GM21528 (cell line): ENCODE data around the gene DCST1.

ENCODE experiments used
- ATAC-seq: cut with Tn5 transposase; IDR thresholded peaks from one replicate; pipeline ENCODE4 v1.9.1; 2021; ENCODE audit warnings: mild to moderate bottlenecking, moderate library complexity; ENCODE audit not compliant: unreplicated experiment, low FRiP score

DCST1 gene

GRCh38 chr1:155070158-155070621 is 36.6 kb downstream of the DCST1 start:
- no peak for ATAC-seq

GRCh38 chr1:155070721-155071569 is 37.3 kb downstream of the DCST1 start:
- no peak for ATAC-seq

DNA sequence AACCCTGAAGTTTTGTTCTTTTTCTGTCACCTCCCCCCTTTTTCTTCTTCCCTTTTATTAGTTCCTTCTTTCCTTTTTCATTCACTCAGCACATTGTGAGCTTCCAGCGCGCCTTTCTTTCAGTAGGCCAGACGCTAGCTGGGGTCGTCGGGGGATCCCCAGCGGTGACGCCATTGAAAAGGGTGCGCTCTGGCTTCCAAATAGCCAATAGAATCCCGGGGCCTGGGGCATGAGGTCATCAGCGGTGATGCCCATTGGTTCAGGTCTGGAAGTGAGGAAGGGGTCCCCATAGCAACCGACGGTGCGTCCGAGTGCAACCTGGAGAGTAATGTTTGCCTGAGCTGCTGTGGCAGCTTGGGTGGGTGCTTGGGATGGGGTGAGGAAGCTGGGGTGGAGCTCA is 38.1 kb downstream of the DCST1 start:
- ATAC-seq = no peak

DNA sequence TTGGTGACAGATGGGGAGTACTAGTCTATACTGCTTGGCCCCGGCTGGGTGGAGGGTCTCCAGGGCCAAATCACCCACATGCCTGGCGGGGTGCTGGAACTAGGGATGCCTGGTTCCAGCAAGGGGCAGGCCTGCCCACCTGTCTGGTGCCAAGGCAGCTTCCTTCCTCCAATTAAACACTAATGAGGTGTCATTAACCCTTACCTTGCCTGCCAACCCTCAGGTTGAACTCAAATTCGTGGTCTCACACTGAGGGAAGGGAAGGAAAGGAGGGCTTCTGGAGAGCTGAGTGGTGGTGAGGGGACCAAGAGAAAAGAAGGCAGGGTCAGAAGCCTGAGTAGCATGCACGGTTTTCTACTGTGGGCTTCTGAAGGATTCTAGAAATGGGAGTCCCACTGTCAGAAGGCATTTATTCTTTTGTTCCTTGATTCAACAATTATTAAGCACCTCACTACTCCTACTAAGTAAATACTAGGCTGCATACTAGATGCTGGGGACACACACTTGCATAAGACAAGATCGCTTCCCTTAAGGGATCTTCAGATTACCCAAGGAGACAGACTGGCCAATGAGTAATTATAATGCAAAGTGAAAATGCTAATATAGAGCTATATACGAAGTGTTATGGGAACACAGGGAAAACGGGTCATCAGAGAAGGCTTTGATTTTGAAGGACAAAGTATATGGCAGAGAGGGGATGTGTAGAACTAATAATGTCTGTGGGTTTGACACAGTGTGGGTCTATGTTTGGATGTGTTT is 39.1 kb downstream of the DCST1 start:
- ATAC-seq = no peak

GRCh38 chr1:155073377-155074242 is 40.0 kb downstream of the DCST1 start:
- no peak for ATAC-seq

- ATAC-seq = no peak
Measured at GRCh38 chr1:155075535-155075934, 41.9 kb downstream of the DCST1 start.

DNA sequence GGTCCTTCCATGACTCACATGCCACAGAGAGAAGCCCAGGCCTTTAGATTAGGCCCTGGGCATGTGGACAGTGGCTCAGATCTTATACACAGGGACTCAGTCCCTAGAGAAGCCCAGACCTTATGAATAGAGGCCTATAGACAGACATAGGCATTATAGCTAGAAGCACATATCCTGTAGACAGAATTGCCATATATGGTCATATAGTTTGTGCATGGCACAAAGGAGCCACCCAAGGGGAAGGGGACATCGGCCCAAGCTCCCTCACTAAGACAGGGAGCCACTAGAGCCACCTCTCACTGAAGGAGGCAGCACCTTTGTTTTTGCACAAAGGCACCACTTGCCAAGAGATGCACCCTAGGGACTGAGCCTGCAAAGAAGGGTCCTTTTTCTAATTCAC is 42.7 kb downstream of the DCST1 start:
- no peak for ATAC-seq

GRCh38 chr1:155077346-155077745 is 43.7 kb downstream of the DCST1 start:
- ATAC-seq = no peak

DNA sequence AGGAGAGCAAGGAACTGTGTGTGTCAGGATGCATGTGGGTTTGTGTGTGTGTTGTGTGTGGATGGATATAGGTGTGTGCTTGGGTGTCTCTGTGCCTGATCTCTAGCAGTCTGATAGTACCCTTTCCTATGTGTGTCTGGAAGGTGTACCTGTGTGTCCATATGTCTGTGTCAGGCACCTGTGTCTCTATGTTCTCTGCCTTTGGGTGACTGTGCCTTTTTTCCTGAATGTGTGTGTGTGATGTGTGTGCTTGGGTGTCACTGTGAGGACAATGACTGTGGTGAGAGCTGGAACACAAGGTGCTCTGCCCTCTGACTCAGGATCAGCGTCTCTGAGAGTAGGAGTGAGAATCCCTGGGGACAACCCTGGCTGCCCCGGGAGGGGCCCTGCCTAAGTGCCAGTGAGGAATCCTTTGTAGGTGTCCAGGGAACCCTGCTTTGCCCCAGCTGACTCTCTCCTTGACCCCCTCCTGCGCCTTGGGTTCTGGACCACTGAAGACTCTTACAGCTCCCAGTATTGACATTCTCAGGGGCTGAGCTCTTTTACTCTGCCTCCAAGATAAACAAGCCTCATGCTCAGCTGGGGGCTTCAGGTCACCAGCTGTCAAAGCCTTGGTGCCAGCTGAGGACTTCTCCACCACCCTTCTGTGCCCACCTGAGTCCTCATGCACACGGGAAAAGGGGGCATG is 44.3 kb downstream of the DCST1 start:
- no peak for ATAC-seq

DNA sequence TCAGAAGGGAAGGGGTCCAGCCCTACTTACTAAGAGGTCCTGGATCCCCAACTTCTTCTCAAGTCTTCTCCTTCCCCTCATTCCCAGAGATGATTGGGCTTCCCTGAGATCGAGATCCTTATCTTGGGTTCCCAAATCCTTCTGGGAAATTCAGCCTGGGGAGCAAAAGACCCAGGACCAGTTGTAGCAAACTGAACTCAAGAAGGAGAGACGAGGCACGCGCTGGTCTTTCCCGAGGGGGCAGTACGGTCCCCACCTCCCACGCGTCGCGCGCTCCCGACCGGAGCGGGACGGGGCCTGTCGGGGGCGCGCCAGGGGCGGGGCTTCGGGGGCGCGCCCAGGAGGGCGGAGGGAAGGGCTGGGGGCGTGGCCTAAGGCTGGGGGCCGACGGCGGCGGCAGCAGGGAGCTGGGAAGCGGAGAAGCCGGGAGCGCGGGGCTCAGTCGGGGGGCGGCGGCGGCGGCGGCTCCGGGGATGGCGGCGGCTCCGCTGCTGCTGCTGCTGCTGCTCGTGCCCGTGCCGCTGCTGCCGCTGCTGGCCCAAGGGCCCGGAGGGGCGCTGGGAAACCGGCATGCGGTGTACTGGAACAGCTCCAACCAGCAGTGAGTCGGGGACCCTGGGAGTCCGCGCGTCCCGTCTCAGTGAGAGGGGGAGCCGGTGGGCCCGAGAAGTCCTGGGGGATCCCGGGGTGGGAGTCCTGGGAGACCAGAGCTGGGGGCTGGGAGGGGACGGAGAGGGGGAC is 45.0 kb downstream of the DCST1 start, which contains the start of gene EFNA3:
Gene EFNA3 (plus strand): TSS at position 369 of the 741 bp plus-strand sequence. CDS start 105 bp downstream, at position 474.
- no peak for ATAC-seq

DNA sequence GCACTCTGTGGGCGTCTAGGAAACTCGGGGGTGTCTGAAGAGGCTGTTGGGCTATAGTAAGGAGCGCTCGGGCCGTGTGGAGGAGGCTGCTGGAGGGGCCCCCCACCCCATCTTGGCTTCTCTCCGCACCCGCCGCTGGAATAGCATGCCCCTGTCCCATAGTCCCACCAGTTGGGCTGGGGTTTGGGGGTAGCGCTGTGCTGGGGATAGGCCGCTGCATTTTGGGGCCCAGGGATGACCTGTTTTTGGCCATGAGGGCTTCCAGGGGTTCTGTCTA is 45.5 kb downstream of the DCST1 start:
- ATAC-seq = no peak

- ATAC-seq = no peak
Measured at GRCh38 chr1:155079487-155080311, 46.1 kb downstream of the DCST1 start.

DNA sequence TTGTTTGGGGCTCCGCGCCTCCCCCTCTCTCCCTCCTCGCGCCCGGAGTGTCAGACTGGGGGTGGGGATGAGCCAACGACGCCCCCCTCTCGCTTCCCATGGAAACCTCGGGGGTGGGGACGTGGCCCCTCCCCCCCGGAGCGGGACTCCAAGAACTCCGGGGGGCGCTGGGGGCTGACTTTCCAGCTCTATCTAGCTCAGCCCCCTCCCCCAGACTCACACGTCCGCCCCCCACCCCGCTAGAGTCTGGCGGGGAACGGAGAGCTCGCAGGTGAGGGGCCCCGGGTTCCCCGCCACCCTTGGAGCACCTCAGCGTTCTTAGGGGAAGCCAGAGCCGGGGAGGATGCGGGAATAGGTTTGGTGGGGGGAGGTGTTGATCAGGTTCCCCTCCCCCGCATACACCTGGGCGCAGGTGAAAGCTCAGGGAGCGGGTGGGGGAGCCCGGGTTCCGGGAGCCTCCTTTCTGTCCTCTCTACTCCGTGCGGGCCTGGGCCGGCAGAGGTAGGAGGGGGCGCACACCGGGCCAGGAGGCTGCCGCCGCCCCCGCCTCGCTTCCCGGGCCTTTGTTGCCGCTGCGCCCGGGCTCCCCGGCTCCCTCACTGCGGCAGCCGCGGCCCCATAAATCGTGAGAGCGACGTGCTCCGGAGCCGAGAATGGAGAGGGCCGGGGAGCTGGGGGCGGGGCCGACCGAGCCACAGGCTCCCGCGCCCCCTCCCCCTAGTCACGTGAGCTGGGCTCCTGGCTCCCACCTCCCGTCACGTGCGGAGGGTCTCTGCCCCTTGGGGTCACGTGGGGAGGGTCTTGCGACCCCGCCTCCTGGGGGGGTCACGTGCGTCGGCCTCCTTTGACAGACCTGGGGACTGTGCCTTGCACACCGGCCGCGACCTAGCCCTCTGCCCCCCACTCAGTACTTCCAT is 46.9 kb downstream of the DCST1 start:
- ATAC-seq = no peak

DNA sequence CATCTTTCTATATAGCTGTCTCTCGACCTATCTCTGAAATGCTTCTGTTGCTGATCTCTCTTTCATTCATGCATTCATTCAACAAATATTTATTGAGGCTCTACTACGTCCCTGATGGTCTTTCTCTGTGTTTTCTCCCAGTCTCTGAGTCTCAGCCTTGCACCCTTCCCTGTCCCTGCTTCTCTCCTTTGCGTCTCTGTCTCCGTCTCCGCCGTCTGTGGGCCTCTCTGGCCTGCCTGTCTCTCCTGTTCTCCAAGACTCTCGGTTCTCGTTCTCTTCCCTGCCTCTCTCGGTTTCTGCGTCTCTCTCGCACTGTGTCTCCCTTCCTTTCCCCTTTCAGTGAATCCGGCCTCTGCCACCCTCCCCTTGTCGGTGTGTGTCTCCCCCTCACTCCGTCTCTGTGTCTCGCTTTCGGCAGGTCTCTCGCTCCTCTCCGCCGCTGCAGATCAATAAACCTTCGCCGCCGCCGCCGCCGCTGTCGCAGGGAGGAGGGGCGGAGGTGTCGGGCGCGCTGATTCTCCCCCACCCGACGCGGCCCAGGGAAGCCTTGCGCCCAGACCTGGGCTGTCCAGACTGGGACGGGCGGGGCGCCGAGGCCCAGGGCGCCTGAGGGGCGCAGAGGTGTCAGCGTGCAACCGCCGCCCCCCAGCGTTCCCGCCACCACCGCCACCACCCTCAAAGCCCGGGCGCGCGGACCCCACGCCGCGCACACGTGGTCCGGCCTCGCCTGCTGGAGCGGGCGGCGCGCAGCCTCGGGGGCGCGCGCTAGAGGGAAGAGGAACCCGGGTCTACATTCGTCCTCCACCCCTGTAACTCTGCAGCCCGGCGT is 48.1 kb downstream of the DCST1 start:
- no peak for ATAC-seq

DNA sequence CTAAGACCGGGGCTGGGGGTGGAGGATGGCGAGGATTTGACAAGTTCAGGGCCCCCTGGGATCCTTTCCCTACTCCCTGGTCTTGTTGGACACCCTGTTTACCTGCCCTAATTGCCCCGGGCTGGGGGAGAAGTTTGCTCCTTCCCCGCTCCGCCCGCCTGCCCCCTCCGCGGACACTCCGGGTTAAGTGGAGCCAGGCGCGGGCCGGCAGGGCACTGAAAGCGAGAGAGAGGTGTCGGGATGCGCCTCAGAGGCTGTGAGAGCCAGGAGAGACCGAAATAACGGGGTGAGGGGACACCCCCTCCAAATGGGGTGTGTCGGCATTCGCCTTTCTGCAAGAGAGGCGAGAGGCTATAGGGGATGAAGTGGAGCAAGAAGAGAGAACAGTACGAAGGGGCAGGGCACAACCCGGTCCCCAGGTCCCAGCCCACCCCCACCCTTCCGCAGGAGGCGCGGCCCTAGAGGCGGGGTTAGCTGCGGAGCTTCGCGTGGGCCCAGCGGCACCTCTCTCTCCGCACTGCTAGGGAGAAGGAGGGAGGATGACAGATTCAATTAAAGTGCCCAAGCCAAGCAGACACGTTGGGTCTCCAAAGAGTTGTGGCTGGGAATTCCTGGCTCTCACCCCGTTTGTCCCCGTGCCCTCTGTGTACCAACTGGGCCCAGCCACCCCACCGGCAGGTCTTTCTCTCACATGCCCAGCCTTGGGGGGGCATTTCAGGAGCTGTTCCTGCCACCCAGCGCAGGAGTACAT is 48.9 kb downstream of the DCST1 start:
- ATAC-seq = no peak

GRCh38 chr1:155083052-155083541 is 49.5 kb downstream of the DCST1 start:
- ATAC-seq = no peak
